ENCODE results near the gene CRMP1. TPM values are rescaled to one million over a fixed set of nuclear protein-coding genes. Genes with fewer than 3 reads are reported as not detected.

Gene CRMP1
- total RNA-seq, 1 experiment from 2014 or later: 134 TPM

DNA sequence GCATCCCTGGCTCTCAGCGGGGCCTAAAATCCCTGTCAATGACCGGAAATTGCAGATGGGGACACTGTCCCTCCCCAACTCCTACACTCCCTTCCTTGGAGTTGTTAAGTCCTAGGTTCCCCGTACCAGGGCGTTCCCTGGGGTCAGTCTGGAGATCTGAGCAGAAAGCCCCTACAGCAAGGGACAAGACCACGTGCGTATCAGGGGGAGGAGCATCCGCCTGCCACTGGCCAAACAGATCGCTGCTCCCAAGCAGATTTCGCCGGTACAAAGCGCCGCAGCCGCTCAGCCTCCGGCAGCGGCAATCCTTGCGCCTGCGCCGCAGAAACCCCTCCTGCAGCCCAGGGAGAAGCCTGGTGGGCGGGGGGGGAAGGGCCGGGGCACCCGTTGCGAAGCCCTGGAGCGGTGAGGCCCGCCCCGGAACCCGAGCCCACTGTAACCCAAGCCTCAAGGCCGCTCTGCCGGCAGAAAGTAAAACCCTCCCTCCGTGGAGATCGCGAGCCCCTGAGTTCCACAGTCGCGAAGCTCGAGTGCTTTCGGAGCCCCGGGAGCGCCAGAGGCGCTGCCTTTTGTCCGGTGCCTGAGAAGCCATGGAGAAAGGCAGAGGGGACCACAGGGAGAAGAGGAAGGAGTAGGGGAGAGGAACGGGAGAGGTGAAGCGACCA, 2.7 kb downstream of the CRMP1 start (continued):
- TF ChIP-seq USF2 (CRISPR knock-in tag; IDR thresholded peaks at IDR 0.05): peak; percentile 88
- TF ChIP-seq GRHL2 (CRISPR knock-in tag; IDR thresholded peaks at IDR 0.05; ENCODE audit: insufficient replicate concordance, severe bottlenecking): no peak
- no peak for TF ChIP-seq ATF1 (CRISPR knock-in tag; IDR thresholded peaks at IDR 0.05)
- TF ChIP-seq RORB (CRISPR knock-in tag; IDR thresholded peaks at IDR 0.05): no peak
- TF ChIP-seq, protein P1, sequence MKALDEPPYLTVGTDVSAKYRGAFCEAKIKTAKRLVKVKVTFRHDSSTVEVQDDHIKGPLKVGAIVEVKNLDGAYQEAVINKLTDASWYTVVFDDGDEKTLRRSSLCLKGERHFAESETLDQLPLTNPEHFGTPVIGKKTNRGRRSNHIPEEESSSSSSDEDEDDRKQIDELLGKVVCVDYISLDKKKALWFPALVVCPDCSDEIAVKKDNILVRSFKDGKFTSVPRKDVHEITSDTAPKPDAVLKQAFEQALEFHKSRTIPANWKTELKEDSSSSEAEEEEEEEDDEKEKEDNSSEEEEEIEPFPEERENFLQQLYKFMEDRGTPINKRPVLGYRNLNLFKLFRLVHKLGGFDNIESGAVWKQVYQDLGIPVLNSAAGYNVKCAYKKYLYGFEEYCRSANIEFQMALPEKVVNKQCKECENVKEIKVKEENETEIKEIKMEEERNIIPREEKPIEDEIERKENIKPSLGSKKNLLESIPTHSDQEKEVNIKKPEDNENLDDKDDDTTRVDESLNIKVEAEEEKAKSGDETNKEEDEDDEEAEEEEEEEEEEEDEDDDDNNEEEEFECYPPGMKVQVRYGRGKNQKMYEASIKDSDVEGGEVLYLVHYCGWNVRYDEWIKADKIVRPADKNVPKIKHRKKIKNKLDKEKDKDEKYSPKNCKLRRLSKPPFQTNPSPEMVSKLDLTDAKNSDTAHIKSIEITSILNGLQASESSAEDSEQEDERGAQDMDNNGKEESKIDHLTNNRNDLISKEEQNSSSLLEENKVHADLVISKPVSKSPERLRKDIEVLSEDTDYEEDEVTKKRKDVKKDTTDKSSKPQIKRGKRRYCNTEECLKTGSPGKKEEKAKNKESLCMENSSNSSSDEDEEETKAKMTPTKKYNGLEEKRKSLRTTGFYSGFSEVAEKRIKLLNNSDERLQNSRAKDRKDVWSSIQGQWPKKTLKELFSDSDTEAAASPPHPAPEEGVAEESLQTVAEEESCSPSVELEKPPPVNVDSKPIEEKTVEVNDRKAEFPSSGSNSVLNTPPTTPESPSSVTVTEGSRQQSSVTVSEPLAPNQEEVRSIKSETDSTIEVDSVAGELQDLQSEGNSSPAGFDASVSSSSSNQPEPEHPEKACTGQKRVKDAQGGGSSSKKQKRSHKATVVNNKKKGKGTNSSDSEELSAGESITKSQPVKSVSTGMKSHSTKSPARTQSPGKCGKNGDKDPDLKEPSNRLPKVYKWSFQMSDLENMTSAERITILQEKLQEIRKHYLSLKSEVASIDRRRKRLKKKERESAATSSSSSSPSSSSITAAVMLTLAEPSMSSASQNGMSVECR (CRISPR knock-in tag; IDR thresholded peaks at IDR 0.05; ENCODE audit: borderline replicate concordance): peak; percentile 60; the same call in 1 of the 2 replicates
- TF ChIP-seq SOX15 (CRISPR knock-in tag; IDR thresholded peaks at IDR 0.05): no peak
- no peak for TF ChIP-seq E2F5 (CRISPR knock-in tag; IDR thresholded peaks at IDR 0.05)
- no peak for TF ChIP-seq CDX4 (CRISPR knock-in tag; IDR thresholded peaks at IDR 0.05; ENCODE audit: borderline replicate concordance)
- no peak for TF ChIP-seq ELF4 (CRISPR knock-in tag; IDR thresholded peaks at IDR 0.05; ENCODE audit: low read depth)
- no peak for TF ChIP-seq OVOL2 (CRISPR knock-in tag; IDR thresholded peaks at IDR 0.05; ENCODE audit: borderline replicate concordance)
- no peak for TF ChIP-seq JAZF1 (CRISPR knock-in tag; IDR thresholded peaks at IDR 0.05)
- TF ChIP-seq, protein P2, sequence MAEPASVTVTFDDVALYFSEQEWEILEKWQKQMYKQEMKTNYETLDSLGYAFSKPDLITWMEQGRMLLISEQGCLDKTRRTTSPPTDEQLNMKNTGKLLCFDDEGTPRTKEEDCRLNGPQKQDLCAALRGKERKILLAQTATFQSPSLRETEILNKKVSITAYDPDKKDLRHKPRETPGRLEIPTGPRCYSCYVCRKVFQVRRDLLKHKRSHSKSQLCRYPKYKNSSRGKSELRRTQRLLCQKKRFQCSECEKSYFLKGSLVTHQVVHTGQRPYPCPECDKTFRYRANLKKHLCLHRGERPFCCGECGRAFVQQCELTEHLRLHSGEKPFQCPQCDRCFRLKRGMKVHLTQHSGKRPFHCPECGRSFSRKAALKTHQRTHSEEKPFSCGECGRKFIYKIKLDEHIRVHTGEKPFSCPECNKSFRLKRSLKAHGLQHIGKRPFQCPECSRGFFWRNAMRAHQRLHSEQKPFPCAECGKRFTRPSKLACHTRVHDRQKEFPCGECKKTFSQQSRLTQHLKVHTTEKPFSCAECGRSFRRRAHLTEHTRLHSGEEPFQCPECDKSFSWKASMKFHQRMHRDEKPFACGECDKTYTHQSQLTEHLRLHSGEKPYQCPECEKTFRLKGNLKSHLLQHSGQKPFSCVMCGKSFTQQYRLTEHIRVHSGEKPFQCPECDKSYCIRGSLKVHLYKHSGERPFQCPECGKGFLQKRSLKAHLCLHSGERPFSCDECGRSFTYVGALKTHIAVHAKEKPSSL (CRISPR knock-in tag; conservative IDR thresholded peaks at IDR 0.05): no peak
- TF ChIP-seq NFE2L1 (CRISPR knock-in tag; IDR thresholded peaks at IDR 0.05): no peak
- TF ChIP-seq FOXK1 (CRISPR knock-in tag; IDR thresholded peaks at IDR 0.05): peak; percentile 52; the same call in 1 of the 2 replicates
- TF ChIP-seq, protein P3, sequence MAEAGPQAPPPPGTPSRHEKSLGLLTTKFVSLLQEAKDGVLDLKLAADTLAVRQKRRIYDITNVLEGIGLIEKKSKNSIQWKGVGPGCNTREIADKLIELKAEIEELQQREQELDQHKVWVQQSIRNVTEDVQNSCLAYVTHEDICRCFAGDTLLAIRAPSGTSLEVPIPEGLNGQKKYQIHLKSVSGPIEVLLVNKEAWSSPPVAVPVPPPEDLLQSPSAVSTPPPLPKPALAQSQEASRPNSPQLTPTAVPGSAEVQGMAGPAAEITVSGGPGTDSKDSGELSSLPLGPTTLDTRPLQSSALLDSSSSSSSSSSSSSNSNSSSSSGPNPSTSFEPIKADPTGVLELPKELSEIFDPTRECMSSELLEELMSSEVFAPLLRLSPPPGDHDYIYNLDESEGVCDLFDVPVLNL (CRISPR knock-in tag; IDR thresholded peaks at IDR 0.05; ENCODE audit: borderline replicate concordance, low read depth): no peak
- no peak for TF ChIP-seq FOXJ3 (CRISPR knock-in tag; IDR thresholded peaks at IDR 0.05; ENCODE audit: borderline replicate concordance)
- no peak for TF ChIP-seq ZNF138 (CRISPR knock-in tag; conservative IDR thresholded peaks at IDR 0.05)
- TF ChIP-seq, protein P4, sequence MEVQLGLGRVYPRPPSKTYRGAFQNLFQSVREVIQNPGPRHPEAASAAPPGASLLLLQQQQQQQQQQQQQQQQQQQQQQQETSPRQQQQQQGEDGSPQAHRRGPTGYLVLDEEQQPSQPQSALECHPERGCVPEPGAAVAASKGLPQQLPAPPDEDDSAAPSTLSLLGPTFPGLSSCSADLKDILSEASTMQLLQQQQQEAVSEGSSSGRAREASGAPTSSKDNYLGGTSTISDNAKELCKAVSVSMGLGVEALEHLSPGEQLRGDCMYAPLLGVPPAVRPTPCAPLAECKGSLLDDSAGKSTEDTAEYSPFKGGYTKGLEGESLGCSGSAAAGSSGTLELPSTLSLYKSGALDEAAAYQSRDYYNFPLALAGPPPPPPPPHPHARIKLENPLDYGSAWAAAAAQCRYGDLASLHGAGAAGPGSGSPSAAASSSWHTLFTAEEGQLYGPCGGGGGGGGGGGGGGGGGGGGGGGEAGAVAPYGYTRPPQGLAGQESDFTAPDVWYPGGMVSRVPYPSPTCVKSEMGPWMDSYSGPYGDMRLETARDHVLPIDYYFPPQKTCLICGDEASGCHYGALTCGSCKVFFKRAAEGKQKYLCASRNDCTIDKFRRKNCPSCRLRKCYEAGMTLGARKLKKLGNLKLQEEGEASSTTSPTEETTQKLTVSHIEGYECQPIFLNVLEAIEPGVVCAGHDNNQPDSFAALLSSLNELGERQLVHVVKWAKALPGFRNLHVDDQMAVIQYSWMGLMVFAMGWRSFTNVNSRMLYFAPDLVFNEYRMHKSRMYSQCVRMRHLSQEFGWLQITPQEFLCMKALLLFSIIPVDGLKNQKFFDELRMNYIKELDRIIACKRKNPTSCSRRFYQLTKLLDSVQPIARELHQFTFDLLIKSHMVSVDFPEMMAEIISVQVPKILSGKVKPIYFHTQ (CRISPR knock-in tag; IDR thresholded peaks at IDR 0.05): no peak
- TF ChIP-seq ZNF121 (CRISPR knock-in tag; IDR thresholded peaks at IDR 0.05): peak; percentile 71
- TF ChIP-seq ZNF396 (CRISPR knock-in tag; IDR thresholded peaks at IDR 0.05; ENCODE audit: borderline replicate concordance): no peak
- TF ChIP-seq NR3C1 (CRISPR knock-in tag; conservative IDR thresholded peaks at IDR 0.05; ENCODE audit: low read depth): no peak
- no peak for TF ChIP-seq FOXP1 (CRISPR knock-in tag; IDR thresholded peaks at IDR 0.05; ENCODE audit: borderline replicate concordance)
- TF ChIP-seq FOXP4 (CRISPR knock-in tag; IDR thresholded peaks at IDR 0.05): no peak

Data from WTC11 (cell line).